Measurements from ENCODE around the gene GABRG3.

- no peak for TF ChIP-seq CTCF (IDR thresholded peaks at IDR 0.05)
- TF ChIP-seq POLR2A (IDR thresholded peaks at IDR 0.05; ENCODE audit: low read depth) = no peak
- TF ChIP-seq POLR2AphosphoS5 (IDR thresholded peaks at IDR 0.05) = no peak
Measured at GRCh38 chr15:27057904-27058645, 87.1 kb downstream of the GABRG3 start.
